Activated T-cell treated with anti-CD3 and anti-CD28 coated beads, Interleukin-2, amount 50 U/mL, for 48 hours (primary cell): ENCODE data around the gene FFAR2.

Experiments used
- DNase-seq, 2 experiments: peaks; one replicate each; pipeline ENCODE4 v3.0.0-alpha.2; 2020

FFAR2 gene

DNA sequence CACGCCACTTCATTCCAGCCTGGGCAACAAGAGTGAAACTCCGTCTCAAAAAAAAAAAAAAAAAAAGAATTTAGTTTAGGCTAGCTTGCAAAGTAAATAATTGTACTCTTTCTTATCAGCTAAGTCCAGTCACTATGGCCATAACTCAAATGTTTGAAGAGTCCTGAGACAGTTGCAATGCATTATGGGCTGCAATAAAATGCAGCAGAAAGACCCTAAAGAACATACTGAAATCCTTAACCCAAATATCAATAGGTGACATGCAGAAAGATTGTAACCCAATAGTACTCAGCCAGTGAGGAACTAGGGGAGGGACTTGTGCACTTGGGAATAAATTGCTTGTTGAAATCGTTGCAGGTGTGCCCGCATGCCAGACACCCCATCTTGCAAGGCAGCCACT is 20.9 kb upstream of the FFAR2 start:
- DNase-seq = no peak

DNA sequence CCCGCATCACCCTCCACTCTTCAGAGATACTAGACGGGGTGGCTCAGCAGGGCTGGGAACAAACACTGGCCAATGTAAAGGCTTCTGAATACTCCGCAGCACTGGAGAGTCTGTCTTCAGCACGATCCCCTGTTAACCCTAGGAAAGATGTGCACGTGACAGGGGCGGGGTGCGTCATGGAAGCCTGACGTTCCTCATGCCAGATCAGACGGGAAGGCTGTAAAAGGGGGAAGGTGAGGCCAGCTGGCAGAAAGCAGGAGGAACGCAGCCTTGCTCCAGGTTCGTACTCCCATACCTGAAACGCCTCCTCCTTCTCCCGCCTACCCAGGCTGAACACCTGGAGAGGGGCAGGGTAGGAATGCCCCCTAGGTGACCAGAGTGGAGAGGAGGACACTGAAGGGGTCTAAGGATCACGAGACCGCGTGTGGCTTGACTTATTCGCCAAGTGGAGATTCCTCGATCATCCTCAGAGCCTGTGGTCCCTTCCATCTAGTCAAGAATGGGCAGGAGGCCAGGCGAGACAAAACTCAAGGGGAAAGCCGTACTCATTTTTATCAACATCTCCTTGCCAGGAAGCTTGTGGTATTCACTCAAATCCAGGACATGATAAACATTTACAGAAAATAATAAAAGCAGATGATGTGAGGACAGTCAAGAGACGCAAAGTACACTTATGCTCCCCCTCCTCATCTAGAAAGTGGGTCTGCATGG is 18.2 kb upstream of the FFAR2 start:
- no peak for DNase-seq

DNA sequence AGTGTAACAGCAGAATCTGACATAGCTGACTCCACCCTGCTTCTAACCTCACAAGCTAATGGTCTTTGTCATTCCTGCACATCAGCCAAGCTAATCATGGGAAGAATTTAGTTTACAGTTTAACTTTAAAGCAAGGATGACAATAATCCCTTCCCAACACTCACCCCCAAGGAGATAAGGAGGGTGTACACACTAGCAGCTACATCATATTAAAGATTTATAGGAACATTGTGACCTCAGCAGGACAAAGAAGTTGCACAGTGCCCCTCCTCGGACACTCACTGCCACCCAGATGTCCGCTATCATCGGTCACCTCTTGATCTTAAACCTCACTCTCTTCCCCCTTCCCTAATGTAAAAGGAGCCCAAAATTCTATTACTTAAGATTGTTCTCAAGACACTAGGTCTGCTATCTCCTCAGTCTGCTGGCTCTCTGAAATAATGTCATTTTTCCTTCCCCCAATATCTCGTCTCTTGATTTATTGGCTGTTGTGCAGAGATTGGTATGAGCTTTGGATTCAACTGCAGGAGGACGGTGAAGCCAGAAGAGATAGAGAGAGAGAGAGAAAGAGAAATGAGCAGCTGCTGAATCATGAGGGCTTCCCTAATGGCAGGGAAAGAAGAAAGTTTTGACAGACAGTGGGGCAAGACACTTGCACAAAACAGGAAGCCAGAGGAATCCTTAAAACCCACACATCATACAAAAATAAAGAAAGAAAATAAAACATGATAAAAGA is 17.5 kb upstream of the FFAR2 start:
- DNase-seq = no peak

DNA sequence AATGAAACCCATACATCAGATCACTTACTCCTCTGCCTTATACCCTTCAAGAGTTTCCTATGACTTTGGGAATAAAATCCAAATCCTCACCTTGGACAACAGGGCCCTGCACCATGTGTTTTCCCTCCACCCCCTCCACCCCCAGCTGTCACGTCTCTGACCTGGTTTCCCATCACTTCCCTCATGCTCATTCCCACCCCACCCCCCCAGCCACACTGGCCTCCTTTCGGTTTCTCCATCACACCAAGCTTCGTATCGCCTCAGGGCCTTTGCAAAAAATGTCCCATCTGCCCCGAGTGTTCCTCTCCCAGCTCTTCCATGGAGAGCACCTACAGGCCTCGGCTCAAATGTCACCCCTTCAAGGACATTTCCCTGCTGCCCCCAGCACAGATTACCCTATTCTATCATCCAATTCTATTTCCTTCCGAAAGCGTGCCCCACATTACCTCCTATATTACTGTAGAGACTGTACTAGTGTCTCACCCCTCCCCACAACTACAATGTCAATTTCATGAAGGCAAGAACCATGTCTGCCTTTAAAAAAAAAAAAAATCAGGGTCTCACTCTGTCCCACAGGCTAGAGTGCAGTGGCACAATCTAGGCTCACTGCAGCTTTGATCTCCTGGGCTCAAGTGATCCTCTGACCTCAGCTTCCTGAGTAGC is 16.8 kb upstream of the FFAR2 start:
- DNase-seq = no peak

DNA sequence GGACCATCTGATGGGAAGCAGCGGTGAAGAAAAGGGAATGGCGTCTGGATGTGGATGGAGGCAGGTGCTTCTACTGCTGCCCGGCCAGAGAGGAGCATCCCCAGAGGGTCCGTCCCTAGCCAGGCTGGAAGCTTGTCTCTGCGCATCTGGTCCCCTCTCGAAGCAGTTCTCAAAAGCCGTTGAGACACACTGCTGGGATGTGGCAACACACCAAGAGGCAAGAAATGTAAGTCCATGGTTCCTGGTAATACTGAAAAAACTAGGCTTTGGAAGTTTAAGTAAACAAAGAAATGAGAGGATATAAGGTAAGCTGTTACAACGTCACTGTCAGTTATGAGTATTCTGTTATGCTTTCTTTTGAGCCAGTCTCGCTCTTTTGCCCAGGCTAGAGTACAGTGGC is 15.1 kb upstream of the FFAR2 start:
- DNase-seq = no peak

DNA sequence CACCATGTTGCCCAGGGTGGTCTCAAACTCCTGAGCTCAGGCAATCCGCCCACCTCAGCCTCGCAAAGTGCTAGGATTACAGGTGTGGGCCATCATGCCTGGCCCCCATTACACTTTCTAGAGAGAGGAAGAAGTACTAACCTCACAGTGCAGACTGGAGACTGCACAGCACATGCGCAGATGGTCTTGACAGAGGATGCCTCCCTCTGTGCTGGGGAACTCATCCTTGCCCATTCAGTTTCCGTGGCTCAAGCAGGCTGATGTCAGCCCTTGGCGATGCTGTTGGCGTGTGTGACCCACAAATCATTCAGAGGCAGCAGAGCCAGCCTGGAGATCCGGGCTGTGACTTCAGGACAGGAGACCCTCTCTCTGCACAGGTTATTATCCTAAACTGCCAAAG is 14.6 kb upstream of the FFAR2 start:
- no peak for DNase-seq

DNA sequence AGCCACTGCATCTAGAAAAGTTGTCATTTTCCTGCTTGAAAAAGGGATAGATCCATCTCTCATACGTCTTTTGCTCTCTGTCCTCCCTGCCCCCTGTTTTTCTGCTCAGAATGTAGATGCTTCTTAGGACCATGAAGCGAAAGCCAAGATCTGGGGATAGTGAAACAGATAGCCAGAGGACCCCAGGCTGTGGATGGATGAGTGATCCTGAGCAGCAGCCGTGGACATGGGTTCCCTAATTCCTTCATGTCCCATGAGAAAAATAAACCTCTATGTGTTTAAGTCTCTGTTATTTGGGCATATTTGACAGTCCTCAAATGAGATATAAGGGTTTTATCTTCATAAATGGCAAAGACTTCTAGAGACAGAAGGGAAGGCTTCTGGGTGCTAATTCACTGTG is 12.2 kb upstream of the FFAR2 start:
- DNase-seq = no peak

DNA sequence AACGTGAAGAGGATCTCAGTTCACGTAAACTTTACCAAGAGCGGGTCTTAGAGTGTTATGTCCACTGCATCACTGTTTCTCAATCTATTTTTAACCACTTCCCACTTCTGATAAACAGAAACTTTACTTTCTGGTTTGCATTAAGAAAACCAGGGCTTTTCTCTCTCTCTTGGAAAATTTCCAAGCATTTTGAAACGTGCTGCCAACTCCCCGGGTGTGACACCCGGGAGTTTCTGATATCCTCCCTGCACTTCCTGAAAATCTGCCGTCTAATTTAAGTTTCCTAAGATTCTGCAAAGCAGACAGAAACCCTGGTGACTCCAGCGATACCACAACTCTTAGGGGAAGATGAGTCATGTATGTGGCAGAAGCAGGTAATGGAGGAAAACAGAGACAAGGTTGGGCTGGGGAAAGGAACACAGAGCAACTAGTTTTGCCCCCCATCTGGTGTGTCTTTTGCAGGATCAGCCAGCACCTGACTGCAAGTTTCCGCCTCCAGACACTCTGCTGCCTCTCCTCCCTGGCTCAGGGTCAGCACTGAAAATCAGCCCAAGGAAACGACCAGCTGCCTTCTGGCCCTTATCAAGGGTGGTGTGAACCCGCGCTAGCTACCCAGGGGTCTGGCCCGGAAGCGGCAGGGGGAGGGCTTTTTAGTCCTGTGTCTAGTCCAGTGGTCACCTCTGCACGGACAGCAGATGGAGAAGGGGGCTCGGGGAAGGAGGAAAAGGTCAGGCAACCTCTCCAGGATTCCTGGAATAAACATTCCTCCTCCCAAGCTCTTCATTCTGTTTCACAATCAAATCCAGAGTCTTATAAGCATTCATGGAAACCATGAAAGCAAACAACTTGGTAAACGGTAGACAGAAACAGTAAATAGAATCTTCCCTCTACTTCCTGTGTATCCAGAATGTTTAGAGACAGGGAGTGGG is 11.3 kb upstream of the FFAR2 start:
- peak; percentile 44 to 57 for DNase-seq

DNA sequence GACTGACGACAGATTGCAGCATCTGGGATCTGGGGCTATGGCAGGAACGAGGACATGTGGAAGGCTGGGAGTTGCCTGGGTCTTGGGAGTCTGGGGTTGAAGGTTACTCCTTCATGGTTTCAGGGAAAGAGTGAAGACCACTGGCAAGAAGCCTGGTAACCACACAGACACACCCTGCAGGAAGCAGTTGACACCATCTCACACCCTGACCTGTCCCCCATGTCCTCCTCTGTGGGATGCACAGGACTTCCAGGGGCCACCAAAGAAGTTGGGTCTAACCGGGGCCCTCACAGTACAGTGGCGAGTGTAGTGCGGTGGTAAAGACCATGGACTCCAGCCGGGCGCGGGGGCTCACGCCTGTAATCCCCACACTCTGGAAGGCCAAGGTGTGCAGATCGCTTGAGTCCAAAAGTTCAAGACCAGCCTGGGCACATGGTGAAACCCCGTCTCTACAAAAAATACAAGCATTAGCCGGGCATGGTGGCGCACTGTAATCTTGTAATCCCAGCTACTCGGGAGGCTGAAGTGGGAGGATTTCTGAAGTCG is 10.6 kb upstream of the FFAR2 start:
- no peak for DNase-seq

DNA sequence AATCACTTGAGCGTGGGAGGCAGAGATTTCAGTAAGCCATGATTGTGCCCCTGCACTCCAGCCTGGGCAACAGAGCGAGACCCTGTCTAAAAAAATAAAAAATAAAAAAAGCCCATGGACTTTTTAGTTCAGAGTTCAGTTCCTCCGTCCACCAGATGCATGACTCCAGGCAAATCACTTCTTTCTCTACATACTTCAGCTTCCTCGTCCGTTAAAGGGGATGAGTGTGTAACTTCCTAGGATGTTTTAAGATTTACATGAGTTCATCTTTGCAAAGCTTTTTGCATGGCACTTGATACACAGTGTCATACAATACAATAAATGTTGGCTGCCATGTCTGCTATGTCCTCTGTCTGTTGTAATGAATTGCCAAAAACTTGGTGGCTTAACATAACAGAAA is 10.0 kb upstream of the FFAR2 start:
- DNase-seq = no peak

DNA sequence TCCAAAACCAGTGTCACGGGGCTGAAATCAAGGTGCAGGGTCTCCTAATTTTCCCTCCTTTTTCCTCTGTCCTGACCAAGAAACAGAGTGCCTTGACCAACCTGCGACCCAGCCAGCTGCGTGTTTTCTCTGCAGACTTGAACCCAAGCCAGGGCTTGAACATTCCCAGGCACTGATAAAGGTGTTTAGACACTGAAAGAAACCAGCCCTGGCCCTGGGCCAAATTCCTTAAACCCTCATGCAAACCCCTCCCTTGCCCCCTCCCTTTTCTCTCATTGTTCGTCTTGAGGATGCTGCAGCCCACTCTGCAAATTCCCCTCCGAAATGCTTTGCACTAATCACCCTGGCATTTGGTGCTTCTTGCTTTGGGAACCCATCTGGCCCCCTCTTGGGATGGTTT is 9.5 kb upstream of the FFAR2 start:
- DNase-seq = no peak

DNA sequence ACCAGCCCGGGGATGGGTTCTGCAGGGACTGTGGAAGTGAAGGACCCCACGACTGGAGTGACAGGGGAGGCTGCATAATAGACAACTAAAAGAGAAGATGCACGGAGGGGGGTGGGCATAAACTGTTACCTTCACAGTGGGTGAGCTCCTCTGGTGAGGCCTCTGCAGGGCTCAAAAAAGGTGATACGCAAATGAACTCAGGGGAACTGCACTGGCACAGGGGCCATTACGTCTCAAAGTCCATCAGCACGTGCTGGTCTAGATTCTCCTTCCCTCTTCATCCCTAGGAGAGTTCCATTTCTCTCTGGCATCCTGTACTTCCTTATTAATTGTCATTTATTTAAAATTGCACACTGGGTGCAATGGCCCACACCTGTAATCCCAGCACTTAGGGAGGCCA is 8.1 kb upstream of the FFAR2 start:
- DNase-seq = no peak

DNA sequence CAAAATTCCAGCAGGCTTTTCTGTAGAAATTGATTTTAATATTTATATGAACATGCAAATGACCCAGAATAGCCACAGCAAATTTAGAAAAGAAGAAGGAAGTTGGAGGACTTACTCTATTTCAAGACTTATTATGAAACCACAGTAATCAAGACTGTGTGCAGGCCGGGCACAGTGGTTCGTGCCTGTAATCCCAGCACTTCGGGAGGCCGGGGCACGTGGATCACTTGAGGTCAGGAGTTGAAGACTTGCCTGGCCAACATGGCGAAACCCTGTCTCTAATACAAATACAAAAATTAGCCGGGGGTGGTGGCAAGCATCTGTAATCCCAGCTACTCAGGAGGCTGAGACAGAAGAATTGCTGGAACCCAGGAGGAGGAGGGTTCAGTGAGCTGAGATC is 6.0 kb upstream of the FFAR2 start:
- no peak for DNase-seq

DNA sequence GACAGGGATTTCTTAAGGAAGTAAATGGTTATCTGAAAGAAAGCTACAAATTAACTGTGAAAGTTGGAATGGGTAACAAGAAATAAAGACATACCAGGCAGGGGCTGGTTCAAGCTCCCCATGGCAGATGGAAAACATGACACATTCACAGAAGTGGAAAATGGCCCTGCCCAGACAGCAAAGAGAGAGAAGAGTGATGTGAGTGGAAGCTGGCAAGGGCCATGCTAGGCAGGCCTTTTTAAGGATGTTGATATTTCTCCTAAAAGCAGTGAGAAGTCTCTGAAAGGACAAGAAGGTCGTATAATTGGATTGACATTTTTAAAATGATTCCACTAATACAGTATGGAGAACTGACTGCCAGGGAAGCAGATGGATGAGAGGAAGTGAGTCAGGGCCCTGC is 3.3 kb upstream of the FFAR2 start:
- no peak for DNase-seq

DNA sequence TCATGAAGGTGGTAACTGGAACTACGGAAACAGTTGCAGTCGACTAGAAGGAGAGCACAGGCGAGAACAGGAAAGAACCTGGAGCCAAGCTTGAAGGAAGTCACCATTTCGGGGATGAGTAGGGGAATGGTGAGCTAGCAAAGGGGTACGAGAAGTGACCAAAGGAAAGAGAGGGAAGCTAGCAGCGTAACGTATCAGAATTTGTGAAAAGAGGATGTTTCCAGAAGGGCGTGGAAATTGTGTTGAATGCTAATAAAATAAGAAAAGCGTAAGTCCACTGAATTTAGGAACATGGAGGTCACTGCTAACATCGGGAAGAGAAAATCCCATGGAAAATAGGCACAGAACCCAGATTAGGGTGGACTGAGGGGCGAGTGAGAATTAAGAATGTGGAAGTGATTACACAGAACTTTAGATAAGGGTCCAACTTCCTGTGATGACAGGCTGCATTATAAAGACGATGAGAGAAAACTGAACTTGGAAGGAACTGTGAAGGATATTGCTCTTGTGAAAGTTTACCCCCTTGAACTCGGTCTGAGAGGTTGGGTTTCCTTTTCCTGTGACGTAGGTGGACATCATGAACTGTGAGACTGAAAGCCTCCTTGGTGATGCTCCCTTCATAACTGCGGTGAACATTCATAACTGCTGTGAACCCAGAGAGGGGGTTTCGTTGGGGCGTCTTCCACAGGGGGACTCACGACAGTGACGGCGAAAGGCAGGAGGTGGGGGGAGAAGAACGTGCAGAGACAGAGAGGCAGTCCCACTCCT is 2.0 kb upstream of the FFAR2 start:
- DNase-seq = peak in 1 of 2 experiments; percentile 32

DNA sequence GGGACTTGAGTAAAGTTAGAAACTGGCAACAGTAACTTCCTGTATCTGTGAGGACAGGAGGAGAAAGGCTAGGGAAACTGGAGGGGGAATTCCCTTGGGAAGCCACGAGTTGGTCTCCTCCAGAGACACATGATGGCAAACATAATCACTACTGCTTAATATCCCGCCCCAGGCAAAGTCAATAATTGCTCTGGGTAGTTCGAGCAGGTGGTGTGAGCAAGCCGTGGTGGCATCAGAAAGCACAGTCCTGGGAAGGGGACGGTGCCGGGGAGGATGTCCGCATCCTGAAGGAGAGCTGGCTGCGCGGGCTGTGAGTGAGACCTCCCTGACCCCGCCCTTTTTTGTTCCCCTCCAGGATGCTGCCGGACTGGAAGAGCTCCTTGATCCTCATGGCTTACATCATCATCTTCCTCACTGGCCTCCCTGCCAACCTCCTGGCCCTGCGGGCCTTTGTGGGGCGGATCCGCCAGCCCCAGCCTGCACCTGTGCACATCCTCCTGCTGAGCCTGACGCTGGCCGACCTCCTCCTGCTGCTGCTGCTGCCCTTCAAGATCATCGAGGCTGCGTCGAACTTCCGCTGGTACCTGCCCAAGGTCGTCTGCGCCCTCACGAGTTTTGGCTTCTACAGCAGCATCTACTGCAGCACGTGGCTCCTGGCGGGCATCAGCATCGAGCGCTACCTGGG is 1.4 kb downstream of the FFAR2 start:
- DNase-seq = no peak

DNA sequence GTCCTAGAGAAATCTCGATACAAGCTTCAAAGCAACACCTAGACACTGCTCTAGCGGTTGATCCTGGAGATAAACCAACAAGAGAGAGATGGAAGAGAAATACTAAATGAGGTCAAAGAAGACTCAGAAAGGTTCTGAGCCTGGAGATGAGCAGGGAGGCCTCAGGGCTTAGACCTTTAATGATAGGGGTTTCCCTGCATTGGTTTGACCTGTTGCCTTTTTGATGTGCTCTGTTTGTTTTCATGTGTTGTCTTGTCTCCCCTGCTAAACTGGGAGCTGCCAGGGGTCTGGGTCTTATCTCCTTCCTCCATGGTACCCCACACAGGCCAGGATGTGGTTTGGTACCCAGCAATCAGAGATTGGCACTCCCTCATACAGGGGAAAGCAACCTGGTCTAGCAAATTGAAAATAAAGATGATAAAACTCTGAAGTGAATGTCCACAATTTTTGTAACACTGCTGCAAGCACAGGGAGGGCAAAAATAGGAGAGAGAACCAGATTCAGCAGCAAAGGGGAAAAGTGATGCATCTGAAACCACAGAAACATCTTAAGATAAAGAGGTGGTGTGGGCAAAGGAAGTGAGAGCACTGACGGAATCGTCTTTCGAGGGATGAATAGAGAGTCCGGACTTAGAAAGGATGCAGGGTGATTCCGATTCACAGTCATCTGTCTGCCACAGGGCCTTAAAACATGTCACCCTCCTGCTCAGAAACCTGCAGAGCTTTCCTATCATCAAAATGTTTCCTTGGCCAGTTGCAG is 3.5 kb downstream of the FFAR2 start:
- DNase-seq = peak; percentile 41 to 43

DNA sequence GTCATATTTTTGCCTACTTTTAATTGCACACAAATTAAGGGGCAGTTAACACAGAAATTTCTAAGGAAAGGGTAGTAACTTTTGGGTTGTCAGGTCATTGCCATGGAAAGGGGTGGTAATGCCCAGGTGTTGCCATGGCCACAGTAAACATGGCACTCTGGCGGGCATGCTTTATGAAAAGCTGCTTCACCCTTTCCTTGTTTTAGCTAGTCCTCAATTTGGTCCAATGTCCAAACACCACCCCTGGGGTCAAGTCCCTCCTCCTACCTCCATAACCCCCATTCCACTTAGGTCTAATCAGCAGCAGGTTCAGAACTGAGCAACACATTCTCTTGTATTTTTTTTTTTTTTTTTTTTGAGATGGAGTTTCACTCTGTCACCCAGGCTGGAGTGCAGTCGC is 6.6 kb downstream of the FFAR2 start:
- no peak for DNase-seq

DNA sequence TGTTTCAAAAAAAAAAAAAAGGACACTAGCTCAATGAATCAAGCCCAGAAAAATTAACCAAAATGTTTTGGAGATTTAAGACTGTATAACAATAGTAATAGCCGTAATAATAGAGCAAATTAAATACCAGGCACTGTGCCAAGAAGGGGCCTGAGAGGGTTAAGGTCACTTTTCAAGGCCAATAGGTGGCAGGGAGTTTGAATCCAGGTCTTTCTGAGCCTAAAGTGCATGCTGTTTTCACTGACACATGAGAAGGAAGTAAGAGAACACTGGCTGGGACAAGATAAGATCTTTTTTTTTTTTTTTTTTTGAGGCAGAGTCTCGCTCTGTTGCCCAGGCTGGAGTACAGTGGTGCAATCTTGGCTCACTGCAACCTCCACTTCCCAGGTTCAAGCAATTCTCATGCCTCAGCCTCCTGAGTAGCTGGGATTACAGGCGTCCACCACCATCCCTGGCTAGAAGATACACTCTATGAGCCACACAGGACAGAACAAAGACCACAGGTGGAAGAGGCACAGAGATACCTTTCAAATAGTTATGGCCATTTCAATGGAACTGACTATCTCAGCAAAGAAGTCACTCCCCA is 7.7 kb downstream of the FFAR2 start:
- no peak for DNase-seq

DNA sequence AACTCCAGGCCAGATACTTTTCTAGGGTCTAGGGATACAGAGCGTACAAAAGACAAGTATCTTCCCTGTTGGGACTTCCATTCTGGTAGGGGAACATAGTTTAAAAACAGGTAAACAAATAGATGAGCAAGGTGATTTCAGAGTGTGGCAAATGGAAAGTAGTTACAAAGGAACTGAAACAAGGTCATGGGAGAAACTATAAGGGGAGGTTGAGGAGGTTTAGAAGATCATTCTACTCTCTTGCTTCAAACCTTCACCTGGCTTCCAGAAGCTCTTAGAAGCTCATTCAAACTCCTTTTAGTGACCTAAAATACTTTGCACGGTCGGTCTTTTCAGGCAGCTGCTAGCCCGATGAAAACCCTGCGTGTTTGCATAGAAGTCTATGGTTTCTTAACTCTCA is 9.1 kb downstream of the FFAR2 start:
- DNase-seq = no peak
